Left ventricle myocardium inferior (tissue), 1 donor: Measurements from ENCODE around the gene MRM2. TPM values are rescaled to one million over a fixed set of nuclear protein-coding genes. Genes with fewer than 3 reads are reported as not detected.

Source experiments
- DNase-seq: peaks from one replicate; pipeline ENCODE4 v3.0.0-alpha.2; 2020
- H3K27ac ChIP-seq: fragments of 200-600 bp; replicated peaks from 2 replicates; pipeline ENCODE4 v1.8.0; 2021
- H3K27me3 ChIP-seq: fragments of 200-600 bp; 2 replicates; pipeline ENCODE4 v1.8.0; 2021; ENCODE audit warnings: low read depth
- H3K36me3 ChIP-seq: fragments of 200-600 bp; 2 replicates; pipeline ENCODE4 v1.8.0; 2021
- H3K4me1 ChIP-seq: fragments of 200-600 bp; 2 replicates; pipeline ENCODE4 v1.8.0; 2021
- H3K4me3 ChIP-seq: fragments of 200-600 bp; 2 replicates; pipeline ENCODE4 v1.8.0; 2021; ENCODE audit warnings: mild to moderate bottlenecking, moderate library complexity
- H3K9me3 ChIP-seq: fragments of 200-600 bp; replicated peaks from 2 replicates; pipeline ENCODE4 v1.8.0; 2021
- CTCF ChIP-seq: fragments of 200-600 bp; IDR thresholded peaks from 2 replicates; pipeline ENCODE4 v1.8.0; 2021; ENCODE audit warnings: antibody characterized with exemption, mild to moderate bottlenecking, borderline replicate concordance
- intact Hi-C: fragments of 100-400 bp; cut with micrococcal nuclease; formaldehyde crosslinking; loops from one replicate; pipeline ENCODE4 v1.11.0; 2022
- total RNA-seq: library from RNA; stranded (reverse); fragmentation: NEBNext Ultra II Directional; extraction: Animal tissue kit (Norgen Biotek cat#: 25700); gene quantifications from one replicate; pipeline ENCODE4 v1.2.1, GENCODE V29; 2021
- donor health status: DM: no; HTN: yes; CAD: no; lungs with severe emphysema.

MRM2 gene
- total RNA-seq, 1 donor from 2014 or later: 19.9 TPM

DNA sequence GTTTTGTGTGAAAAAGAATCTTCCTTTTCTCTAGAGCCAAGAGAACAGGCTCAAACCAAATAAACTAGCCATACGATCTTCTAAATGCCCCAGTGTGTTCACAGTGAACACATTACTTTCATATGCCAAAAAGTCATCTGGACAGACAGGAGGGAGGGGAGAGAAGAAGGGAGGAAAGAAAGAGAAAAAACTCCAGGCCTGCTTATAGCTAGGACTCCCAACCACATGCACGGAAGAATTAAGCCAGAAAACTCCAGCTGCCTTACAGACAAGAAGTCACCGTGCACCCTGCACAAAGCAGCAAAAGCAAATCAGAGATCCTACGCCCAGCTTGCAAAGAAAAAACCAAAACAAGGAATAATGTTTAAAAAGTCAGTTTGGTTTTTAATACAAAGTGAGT lies 37.9 kb upstream of the MRM2 start:
- no peak for DNase-seq
- Histone ChIP-seq H3K27ac (no peak overlapping the region), H3K27me3 (no peaks in the 10 kb centered on the region), H3K4me1 (peaks cover 15% of the 10 kb centered on the region), H3K4me3 (no peak overlapping the region), H3K9me3 (no peaks in the 10 kb centered on the region), H3K36me3 (peaks cover 10% of the 10 kb centered on the region)
- intact Hi-C loops: no loop called here
- no peak for TF ChIP-seq CTCF

GRCh38 chr7:2278026-2278425 lies 36.0 kb upstream of the MRM2 start:
- no peaks in the 10 kb centered on the region for H3K27me3 ChIP-seq
- peaks cover 27% of the 10 kb centered on the region for H3K36me3 ChIP-seq
- TF ChIP-seq CTCF: no peak
- no peak overlapping the region for H3K4me3 ChIP-seq
- intact Hi-C loops: no loop called here
- no peak for DNase-seq
- H3K27ac ChIP-seq: no peak overlapping the region
- no peaks in the 10 kb centered on the region for H3K9me3 ChIP-seq
- H3K4me1 ChIP-seq: peaks cover 15% of the 10 kb centered on the region

GRCh38 chr7:2276107-2276506 lies 34.1 kb upstream of the MRM2 start:
- DNase-seq: no peak
- no peak overlapping the region for H3K4me3 ChIP-seq
- no peak overlapping the region for H3K27ac ChIP-seq
- no peaks in the 10 kb centered on the region for H3K9me3 ChIP-seq
- peaks cover 36% of the 10 kb centered on the region for H3K36me3 ChIP-seq
- intact Hi-C loops: no loop called here
- H3K27me3 ChIP-seq: no peaks in the 10 kb centered on the region
- TF ChIP-seq CTCF: no peak
- H3K4me1 ChIP-seq: peaks cover 4% of the 10 kb centered on the region

GRCh38 chr7:2275101-2275500 lies 33.1 kb upstream of the MRM2 start:
- Histone ChIP-seq H3K4me1 (peaks cover 11% of the 10 kb centered on the region), H3K9me3 (no peaks in the 10 kb centered on the region), H3K27me3 (no peaks in the 10 kb centered on the region), H3K36me3 (peaks cover 41% of the 10 kb centered on the region), H3K4me3 (no peak overlapping the region), H3K27ac (no peak overlapping the region)
- TF ChIP-seq CTCF: no peak
- DNase-seq: no peak
- intact Hi-C loops: no loop called here

DNA sequence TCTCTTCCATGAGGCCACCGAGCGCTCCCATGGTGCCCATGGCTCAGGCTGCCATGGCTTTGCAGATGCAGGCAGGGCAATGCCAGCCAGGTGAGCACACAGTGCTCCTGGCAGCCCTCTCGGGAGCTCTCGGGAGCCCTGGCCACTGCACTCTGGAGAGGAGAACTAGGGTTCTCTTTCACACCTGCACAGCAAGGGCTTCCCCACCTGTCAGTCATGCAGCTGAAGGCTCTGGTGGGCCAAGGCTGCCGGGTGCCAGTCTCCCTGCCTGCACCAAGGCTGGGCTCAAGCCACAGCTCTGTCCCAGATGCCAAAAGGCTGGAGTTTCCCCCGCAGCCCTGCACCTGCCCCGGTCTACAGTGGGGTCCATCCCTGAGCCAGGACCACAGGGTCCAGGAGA lies 32.7 kb upstream of the MRM2 start:
- intact Hi-C loops: no loop called here
- H3K27me3 ChIP-seq: no peaks in the 10 kb centered on the region
- H3K4me3 ChIP-seq: no peak overlapping the region
- no peak overlapping the region for H3K27ac ChIP-seq
- peaks cover 41% of the 10 kb centered on the region for H3K36me3 ChIP-seq
- no peak for TF ChIP-seq CTCF
- no peaks in the 10 kb centered on the region for H3K9me3 ChIP-seq
- DNase-seq: no peak
- peaks cover 15% of the 10 kb centered on the region for H3K4me1 ChIP-seq

DNA sequence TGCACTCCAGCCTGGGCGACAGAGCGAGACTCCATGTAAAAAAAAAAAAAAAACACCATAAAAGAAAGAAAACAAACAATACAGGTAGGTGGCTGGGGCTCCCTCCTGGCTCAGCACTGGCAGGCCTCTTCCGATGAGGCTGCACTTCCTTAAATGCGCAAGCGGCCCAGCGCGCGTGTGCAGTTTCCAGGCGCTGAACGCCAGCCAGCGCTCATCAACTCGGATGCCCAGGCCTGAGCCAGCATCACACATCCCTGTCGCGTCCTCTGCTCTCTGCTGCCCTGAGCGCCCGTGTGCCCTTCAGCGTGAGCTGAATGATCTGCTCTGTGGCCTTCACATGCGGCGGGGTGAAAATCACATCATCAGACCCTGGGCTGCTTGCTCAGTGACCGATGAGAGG lies 31.9 kb upstream of the MRM2 start:
- no peak overlapping the region for H3K27ac ChIP-seq
- no peaks in the 10 kb centered on the region for H3K27me3 ChIP-seq
- no peak for DNase-seq
- H3K4me3 ChIP-seq: no peak overlapping the region
- intact Hi-C loops: no loop called here
- TF ChIP-seq CTCF: no peak
- H3K9me3 ChIP-seq: no peaks in the 10 kb centered on the region
- peaks cover 18% of the 10 kb centered on the region for H3K4me1 ChIP-seq
- peaks cover 41% of the 10 kb centered on the region for H3K36me3 ChIP-seq
